Esophagus squamous epithelium (tissue), 4 donors: Measurements from ENCODE around the gene CAMK1G.

Source experiments
- POLR2A ChIP-seq, 4 donors: fragments of 450-650 bp; IDR thresholded peaks; one replicate each; pipeline ENCODE4 v1.6.1; 2017; ENCODE audit warnings: antibody characterized with exemption in 4 of 4, mild to moderate bottlenecking in 4 of 4, moderate library complexity in 3 of 4
- TF ChIP-seq, protein P1 (sequence below), 6 experiments: fragments of 450-650 bp in 4 of 6; fragments of 200-600 bp in 2 of 6; sonication (generic) in 2 of 6; IDR thresholded peaks; one replicate each; pipeline ENCODE4 v1.5.1; 2016 to 2019; ENCODE audit warnings: antibody characterized with exemption in 6 of 6, mild to moderate bottlenecking in 4 of 6, moderate library complexity in 4 of 6

DNA sequence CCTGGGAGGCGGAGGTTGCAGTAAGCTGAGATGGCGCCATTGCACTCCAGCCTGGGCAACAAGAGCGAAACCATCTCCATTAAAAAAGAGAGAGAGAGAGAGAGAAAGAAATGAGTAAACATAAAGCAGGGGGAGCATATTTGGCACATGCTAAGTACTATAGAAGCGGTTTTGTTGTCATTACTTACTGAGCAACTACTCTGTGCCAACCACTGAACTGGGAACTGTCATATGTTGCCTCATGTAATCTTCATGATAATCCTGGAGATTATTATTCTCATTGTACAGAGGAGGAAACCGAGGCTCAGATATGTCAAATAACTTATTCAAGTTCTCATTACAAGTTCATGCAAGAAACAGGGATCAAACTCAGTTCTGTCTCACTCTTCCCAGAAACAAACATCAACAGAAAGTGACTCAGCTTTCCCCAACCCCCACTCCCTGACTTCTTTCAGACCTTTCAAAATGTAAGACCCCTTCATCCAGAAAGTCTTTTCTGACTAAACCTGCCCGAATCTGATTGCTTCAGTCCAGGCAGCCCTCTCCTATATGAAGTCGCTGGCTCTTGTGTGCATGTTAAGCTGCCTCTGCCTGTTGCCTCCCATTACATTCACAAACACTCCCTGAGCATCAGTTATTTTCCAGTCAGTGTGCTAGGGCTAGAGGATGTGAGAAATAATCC lies 45.2 kb downstream of the CAMK1G start:
- no peak for TF ChIP-seq POLR2A (IDR thresholded peaks at IDR 0.05)
- TF ChIP-seq, protein P1, sequence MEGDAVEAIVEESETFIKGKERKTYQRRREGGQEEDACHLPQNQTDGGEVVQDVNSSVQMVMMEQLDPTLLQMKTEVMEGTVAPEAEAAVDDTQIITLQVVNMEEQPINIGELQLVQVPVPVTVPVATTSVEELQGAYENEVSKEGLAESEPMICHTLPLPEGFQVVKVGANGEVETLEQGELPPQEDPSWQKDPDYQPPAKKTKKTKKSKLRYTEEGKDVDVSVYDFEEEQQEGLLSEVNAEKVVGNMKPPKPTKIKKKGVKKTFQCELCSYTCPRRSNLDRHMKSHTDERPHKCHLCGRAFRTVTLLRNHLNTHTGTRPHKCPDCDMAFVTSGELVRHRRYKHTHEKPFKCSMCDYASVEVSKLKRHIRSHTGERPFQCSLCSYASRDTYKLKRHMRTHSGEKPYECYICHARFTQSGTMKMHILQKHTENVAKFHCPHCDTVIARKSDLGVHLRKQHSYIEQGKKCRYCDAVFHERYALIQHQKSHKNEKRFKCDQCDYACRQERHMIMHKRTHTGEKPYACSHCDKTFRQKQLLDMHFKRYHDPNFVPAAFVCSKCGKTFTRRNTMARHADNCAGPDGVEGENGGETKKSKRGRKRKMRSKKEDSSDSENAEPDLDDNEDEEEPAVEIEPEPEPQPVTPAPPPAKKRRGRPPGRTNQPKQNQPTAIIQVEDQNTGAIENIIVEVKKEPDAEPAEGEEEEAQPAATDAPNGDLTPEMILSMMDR (IDR thresholded peaks at IDR 0.05) = no peak
